Measurements from ENCODE around the gene PLCL1.

The PLCL1 gene

DNA sequence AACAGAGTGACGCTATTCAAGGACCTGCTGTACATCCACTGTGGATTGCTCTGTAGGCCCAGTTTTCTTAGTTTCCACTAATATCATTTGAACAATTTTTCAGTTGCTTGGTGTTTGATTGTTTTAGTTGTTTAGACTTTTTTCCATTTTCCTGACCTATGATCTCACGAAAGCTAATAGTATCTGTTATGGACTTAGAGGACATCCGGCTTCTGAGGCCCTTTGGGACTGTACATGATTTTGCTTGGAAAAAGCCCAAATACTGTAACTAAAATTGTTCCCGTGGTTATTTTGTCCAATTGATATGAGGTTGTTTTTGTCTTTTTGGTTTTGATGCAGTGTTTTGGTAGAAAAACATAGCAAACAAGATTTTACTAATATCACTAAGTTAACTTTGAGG, 174.6 kb downstream of the PLCL1 start:
- H3K4me3 ChIP-seq (ENCODE audit: low read depth, low read length) = no peak overlapping the region
- no peak for TF ChIP-seq POLR2A (IDR thresholded peaks at IDR 0.05; ENCODE audit: extremely low read depth, insufficient read length)
- TF ChIP-seq, protein P1, sequence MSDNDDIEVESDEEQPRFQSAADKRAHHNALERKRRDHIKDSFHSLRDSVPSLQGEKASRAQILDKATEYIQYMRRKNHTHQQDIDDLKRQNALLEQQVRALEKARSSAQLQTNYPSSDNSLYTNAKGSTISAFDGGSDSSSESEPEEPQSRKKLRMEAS (IDR thresholded peaks at IDR 0.05; ENCODE audit: low read depth, low read length) = no peak
- no peak for TF ChIP-seq MYC (IDR thresholded peaks at IDR 0.05; ENCODE audit: low read depth, low read length)
- TF ChIP-seq, protein P2, sequence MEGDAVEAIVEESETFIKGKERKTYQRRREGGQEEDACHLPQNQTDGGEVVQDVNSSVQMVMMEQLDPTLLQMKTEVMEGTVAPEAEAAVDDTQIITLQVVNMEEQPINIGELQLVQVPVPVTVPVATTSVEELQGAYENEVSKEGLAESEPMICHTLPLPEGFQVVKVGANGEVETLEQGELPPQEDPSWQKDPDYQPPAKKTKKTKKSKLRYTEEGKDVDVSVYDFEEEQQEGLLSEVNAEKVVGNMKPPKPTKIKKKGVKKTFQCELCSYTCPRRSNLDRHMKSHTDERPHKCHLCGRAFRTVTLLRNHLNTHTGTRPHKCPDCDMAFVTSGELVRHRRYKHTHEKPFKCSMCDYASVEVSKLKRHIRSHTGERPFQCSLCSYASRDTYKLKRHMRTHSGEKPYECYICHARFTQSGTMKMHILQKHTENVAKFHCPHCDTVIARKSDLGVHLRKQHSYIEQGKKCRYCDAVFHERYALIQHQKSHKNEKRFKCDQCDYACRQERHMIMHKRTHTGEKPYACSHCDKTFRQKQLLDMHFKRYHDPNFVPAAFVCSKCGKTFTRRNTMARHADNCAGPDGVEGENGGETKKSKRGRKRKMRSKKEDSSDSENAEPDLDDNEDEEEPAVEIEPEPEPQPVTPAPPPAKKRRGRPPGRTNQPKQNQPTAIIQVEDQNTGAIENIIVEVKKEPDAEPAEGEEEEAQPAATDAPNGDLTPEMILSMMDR (IDR thresholded peaks at IDR 0.05; ENCODE audit: low read depth, low read length) = no peak
- DNase-seq (ENCODE audit: low read depth) = no peak

DNA sequence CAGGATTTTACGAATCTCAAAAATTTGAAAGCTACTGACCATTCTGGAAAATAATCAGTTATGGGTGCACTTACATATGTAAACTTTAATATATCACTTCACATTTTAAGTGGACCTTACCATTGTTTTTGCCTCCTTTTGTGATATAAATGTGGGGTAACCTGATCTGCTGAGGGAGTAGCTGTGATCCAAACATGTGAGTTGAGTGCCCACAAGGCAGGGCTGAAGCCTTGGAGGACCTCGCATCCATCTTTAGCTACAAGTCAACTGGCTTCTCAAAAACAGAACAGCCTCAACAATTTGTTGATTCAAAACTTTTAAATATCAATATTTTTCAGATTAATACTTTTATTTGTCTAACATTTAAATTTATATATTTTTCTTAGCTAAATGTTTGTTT, 178.2 kb downstream of the PLCL1 start:
- H3K4me3 ChIP-seq (ENCODE audit: low read depth, low read length) = no peak overlapping the region
- TF ChIP-seq MYC (IDR thresholded peaks at IDR 0.05; ENCODE audit: low read depth, low read length) (no peak), POLR2A (IDR thresholded peaks at IDR 0.05; ENCODE audit: extremely low read depth, insufficient read length) (no peak)
- TF ChIP-seq, protein P2 (IDR thresholded peaks at IDR 0.05; ENCODE audit: low read depth, low read length) = no peak
- TF ChIP-seq, protein P1 (IDR thresholded peaks at IDR 0.05; ENCODE audit: low read depth, low read length) = no peak
- DNase-seq (ENCODE audit: low read depth) = no peak

DNA sequence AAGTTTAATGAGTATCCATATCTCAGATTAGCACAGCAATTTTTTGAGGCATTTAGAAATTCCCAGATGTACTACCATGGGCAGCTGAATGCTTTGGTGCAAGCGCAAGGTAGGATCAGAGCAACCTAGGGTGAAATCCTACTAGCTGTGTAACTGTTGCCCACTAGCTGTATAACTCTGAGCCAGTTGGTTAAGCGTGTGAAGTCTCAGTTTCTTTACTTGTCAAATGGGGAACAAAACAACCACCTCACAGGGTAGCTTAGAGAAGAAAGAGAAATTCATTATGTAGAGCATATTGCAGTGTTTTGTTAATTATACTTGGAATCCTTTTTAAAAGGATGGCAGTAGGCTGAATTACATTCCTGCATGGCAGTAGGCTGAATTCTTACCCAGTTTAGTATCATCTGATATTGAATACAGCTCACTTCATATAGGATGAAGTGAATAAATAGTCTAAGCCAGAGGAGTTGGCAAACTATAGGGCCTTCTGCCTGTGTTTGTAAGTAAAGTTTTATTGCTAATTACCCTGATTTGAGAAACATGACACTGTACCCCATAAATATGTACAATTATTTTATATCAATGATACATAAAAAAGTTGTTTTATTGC, 180.7 kb downstream of the PLCL1 start:
- H3K4me3 ChIP-seq (ENCODE audit: low read depth, low read length) = no peak overlapping the region
- DNase-seq (ENCODE audit: low read depth) = no peak
- TF ChIP-seq, protein P2 (IDR thresholded peaks at IDR 0.05; ENCODE audit: low read depth, low read length) = no peak
- TF ChIP-seq MYC (IDR thresholded peaks at IDR 0.05; ENCODE audit: low read depth, low read length) (no peak), POLR2A (IDR thresholded peaks at IDR 0.05; ENCODE audit: extremely low read depth, insufficient read length) (no peak)
- TF ChIP-seq, protein P1 (IDR thresholded peaks at IDR 0.05; ENCODE audit: low read depth, low read length) = no peak

DNA sequence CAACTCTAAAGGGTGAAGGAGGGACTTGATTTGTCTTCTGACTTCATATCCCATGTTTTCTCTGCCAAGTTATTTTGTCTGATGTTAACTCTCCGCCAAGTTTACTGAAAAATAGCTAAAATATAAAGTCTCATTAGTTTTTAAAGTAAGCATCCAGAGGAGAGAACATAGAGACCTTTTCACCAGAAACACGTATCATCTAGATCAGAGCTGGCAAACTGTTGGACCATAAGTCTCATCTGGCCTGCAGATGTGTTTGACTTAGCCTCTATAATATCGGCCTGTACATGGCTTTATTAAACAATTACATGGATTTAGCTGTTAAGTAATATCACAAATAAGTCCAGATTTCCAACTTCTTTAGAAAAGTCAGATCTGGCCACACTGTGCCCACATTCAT, 182.6 kb downstream of the PLCL1 start:
- TF ChIP-seq POLR2A (IDR thresholded peaks at IDR 0.05; ENCODE audit: extremely low read depth, insufficient read length) (no peak), MYC (IDR thresholded peaks at IDR 0.05; ENCODE audit: low read depth, low read length) (no peak)
- TF ChIP-seq, protein P1 (IDR thresholded peaks at IDR 0.05; ENCODE audit: low read depth, low read length) = no peak
- TF ChIP-seq, protein P2 (IDR thresholded peaks at IDR 0.05; ENCODE audit: low read depth, low read length) = no peak

DNA sequence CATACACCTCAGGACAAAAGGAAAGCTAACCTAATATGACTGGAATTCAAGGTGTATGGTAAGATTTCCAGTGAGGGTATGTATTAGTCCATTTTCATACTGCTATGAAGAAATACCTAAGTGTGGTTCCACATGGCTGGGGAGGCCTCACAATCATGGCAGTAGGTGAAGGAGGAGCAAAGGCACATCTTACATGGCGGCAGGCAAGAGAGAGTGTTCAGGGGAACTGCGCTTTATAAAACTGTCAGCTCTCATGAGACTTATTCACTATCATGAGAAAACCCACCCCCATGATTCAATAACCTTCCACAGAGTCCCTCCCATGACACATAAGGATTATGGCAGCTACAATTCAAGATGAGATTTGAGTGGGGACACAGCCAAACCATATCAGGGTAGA, 186.0 kb downstream of the PLCL1 start:
- TF ChIP-seq MYC (IDR thresholded peaks at IDR 0.05; ENCODE audit: low read depth, low read length) (no peak), POLR2A (IDR thresholded peaks at IDR 0.05; ENCODE audit: extremely low read depth, insufficient read length) (no peak)
- TF ChIP-seq, protein P2 (IDR thresholded peaks at IDR 0.05; ENCODE audit: low read depth, low read length) = no peak
- TF ChIP-seq, protein P1 (IDR thresholded peaks at IDR 0.05; ENCODE audit: low read depth, low read length) = no peak
- no peak overlapping the region for H3K4me3 ChIP-seq (ENCODE audit: low read depth, low read length)
- no peak for DNase-seq (ENCODE audit: low read depth)

More for the DNA sequence above, 182.6 kb downstream of the PLCL1 start:
- DNase-seq (ENCODE audit: low read depth) = no peak
- H3K4me3 ChIP-seq (ENCODE audit: low read depth, low read length) = no peak overlapping the region
